Activated naive CD8-positive, alpha-beta T cell treated with anti-CD3 and anti-CD28 coated beads, Interleukin-2, amount 50 U/mL, for 16 hours (primary cell): ENCODE data around the gene LRRC4B.
A peak's percentile ranks its signal among the peaks of the same experiment; 100 is the strongest.

Source experiments
- DNase-seq: peaks from one replicate; pipeline ENCODE4 v3.0.0-alpha.2; 2020; ENCODE audit warnings: low read depth, low spot score

Gene LRRC4B

DNA sequence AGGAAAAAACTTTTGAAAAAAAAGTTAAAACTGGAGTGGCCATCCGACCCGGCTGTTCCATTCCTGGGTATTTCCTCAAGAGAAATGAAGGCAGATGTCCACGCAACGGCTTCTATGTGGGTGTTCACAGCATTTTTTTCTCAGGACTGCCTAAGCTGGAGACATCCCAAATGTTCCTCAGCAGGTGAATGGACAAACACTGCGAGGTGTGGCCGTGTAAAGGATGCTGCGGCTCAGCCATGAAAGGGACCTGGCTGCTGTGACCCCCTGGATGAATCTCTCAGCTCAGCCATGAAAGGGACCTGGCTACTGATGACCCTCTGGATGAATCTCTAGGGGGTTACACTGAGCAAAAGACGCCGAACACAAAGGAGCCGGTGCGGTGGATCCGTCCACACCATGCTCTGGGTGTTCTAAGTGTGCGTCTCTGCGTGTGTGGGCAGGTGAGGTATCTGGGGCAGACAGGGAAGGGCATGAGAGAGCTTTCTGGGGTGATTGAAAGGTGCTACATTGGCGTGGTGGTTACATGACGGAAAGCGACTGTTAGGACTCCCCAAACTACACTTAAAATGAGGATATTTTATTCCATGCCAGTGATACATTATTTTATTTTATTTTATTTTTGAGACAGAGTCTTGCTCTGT lies 47.3 kb downstream of the LRRC4B start:
- DNase-seq: no peak

DNA sequence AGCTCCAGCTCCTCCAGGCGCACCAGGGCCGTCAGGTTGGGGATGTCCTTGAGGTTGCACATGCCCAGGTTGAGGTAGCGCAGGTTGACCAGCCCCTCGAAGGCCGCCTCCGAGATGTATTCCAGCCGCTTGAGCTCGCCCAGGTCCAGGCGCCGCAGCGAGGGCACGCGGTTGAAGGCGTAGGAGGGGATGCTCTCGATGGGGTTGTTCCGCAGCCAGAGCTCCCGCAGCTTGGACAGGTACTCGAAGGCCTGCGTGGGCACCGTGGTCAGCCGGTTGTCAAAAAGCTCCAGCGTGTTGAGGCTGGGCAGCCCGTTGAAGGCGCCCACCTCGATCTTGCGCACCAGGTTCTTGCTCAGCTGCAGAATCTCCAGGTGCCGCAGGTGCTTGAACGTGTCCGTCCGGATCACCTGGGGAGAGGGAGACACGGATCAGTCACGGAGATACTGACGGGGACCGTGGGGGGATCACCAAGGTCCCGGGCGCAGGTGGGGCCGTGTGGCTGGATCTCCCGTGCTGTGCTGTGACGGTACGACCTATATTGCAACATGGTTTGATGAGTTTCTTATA lies 49.1 kb downstream of the LRRC4B start:
- no peak for DNase-seq

DNA sequence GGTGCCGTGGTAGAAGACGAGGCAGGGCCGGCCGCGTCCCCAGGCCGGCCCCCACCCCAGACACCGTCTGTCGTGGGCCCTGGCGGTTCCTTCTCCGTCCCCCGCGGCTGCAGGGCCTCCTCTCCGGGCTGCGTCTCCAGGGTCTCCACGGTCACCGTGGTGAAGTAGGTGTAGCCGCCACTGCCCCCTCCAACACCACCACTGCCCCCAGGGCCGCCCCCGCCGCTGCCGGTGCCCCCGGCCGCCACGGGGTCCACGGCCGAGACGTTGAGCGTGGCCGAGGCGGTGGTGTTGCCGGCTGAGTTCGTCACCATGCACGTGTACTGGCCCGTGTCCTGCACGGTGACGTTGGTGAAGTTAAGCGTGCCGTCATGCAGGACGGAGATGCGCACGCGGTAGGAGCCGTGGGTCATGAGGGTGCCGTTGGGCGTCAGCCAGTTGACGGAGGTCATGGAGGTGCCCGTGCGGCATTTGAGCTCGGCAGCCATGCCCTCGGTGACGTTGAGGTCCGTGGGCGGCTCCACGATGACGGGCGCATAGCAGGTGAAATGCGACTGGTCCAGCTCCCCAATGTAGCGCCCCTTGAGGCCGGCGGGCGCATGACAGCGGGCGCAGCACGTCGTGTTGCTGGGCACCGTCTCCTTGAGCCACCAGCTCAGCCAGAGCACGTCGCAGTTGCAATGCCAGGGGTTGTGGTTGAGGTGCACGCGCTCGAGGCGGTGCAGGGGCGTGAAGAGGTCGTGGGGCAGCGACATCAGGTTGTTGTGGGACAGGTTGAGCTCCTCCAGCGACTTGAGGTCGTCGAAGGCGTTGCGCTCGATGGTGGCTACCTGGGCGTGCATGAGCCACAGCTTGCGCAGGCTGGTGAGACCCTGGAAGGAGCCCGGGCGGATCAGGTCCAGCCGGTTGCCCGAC lies 49.9 kb downstream of the LRRC4B start:
- no peak for DNase-seq

DNA sequence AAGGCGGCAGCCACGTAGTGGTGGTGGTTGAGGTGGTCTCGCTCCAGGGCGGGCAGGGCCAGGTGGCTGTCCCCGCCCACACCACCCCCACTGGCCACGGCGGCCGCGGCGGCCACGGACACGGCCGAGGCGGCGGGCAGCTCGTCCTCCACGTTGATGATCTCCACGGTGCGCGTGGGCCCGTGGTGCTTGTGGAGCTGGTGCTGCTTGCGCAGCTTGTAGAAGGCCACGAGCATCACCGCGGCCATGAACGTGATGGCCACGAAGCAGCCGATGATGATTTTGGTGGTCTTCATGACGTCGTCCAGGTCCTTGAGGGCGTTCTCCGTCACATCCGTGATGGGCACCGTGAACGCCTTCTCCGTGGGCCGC lies 50.5 kb downstream of the LRRC4B start:
- DNase-seq: no peak

DNA sequence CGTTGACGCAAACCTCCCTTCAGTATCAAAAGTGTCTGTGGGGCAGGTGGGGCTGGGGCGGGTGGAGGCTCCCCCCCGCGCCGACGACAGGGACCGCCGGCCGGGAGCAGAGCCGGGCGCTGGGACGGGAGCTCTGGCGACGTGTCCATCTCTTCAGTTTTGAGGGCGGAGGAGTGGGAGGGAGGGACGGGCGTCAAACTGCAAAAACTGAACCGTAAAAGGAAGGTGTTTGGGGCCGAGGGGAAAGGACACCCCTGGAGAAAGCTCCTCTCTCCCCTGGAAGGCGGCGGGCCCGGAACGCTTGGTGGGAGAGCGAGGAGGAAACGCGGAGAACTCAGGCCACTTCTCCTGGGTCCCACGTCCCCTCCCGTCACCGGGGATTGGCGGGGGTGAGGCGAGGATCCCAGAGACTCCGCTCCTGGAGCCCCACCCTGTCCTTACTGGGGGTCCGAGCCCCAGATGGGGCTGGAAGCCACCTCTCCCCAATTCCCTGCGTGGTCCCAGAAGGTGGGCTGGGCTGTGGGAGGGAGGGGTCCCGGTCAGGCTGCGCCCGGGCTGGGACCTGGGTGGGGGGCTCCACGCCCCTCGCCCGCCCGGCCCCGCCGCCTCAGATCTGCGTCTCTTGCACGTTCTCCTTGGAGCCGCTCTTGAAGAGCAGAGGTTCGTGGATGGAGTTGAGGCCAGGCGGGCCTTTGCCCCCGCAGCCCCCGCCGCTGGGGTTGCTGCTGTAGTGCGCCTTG lies 51.1 kb downstream of the LRRC4B start:
- no peak for DNase-seq

DNA sequence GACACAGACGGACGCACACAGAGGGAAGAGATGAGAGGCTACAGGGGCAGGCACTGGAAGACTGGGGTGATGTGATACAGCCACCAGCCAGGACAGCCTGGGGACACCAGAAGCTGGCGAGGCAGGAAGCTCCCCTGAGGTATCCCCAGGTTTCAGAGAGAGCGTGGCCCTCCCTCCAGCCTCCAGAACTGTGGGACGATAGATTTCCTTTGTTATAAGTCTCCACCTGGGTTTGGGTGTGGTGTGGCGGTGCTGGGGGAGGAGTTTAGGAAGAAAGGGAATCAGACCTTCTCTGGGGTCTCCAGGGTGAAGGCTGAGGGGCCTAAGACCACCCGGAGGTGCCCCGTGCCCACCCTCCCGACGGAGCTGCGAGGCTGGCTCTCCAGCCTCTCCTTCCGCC lies 51.8 kb downstream of the LRRC4B start:
- DNase-seq: no peak

DNA sequence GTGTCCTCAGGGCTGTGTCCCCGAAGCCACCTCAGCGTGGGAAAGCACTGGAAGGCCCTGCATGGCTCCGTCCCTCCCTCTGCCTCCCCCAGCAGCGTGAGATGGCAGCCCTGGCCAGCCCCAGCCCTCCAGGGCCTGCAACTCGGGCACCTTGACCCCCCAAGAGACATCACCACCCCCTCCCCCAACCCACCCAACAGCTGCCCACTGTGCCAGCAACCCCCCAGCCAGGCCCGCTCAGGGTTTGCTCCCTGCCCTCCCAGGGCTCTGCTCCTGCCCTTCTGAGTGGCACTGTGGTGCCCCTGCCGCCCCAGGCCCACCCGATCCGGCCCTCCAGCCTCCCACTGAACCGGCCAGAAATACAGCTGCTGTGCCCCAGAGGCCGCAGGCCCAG lies 53.1 kb downstream of the LRRC4B start:
- no peak for DNase-seq

DNA sequence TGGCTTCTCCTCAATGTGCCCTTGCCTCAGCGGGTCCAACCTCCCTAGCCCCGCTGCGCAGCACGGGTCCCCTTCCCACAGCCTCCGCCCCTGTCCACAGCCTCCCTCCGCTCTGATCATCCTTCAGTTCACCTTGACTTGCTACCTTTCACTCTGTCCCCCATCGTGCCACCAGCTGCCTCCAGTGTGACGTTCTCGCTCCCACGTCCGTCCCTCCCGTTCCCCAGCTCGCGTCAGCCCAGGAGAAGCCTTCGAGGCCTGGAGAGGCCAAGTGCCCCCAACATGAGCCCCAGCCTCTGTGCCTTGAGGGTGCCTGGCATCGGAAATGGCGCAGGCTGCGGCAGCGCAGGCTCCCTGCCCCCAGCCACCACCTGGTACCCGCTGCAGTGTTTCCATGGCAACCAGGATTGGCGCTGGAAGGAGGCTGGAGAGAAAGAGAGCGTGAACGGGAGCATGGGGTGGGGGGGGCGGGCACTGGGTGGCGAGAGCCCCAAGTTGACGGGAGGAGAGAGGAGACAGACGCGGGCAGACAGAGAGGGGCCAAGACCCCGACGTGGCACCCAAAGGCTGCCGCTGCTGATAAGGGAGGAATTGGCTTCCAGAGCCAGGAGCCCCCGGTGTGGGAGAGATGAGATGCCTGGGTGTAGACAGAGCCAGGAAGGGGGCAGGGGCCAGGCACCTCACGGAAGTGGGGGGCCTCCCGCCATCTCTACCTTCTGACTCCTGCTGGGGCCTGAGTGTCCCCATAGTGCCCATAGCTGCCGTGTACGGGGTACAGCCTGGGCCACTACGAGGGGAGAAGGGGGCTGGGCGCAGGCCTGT lies 53.7 kb downstream of the LRRC4B start:
- no peak for DNase-seq

DNA sequence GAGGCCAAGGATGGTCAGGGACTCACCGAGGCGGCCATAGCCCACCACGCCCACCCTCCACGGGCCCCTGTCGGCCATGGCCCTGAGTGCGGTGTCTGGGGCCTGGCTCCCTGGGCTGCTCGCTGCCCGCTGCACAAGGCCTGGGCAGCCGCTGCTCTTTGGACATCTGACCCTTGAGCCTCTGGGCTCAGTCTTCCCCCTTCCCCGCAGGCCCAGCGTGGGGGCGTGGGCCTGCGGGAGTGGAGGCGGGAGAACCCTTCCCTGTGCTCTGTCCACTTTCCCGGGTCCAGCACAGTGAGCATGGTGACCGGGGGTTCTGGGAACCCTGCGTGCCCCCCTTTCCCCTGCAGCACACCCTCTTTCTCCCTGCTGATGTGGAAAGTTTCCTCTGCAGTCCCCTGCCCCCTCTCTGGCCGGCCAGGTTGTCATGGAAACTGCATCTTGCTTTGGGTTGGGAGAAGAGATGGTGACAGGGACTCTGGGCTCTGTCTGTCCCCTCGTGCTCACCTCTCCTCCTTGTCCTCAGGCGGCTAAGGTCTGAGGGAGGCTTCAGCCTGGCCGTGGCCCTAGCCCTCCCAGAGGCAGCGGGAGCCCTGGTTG lies 54.4 kb downstream of the LRRC4B start, which contains the start of gene ASPDH:
TSS of gene ASPDH (minus strand) at position 168 of the 600 bp plus-strand sequence. CDS start at position 78, 90 bp downstream.
- DNase-seq: no peak

DNA sequence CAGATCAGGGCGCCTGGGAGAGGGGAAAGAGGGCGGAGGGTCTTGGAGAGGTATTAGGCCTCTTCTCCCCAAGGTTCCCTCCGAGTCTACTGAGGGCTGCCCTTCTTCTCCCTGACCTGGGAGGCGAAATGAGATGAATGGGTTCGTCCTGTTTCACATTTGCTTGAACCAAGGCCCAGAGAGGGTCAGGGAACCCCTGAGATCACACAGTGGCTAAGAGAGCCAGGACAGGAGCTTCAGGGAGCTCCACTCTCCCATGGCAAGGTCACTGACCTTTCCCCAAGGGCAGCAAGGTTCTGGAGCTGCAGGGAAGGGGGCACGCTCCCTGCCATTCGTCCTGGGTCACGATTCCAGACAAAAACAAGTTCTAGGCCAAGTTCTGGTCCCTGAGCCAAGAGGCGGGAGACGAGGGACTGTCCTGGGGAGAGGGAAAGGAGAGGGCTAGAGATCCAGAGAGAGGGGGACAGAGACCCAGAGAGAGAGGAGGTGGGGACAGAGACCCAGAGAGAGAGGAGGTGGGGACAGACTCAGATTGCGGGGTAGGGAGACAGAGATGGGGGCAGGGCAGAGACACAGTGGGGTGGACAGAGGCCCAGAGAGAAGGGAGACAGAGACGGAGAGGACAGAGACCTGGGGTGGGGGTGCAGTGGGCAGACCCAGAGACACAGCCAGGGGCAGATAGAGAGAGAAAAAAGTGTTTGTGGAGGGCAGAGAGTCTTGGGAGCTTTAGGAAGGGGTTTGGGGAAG lies 55.1 kb downstream of the LRRC4B start:
- no peak for DNase-seq

DNA sequence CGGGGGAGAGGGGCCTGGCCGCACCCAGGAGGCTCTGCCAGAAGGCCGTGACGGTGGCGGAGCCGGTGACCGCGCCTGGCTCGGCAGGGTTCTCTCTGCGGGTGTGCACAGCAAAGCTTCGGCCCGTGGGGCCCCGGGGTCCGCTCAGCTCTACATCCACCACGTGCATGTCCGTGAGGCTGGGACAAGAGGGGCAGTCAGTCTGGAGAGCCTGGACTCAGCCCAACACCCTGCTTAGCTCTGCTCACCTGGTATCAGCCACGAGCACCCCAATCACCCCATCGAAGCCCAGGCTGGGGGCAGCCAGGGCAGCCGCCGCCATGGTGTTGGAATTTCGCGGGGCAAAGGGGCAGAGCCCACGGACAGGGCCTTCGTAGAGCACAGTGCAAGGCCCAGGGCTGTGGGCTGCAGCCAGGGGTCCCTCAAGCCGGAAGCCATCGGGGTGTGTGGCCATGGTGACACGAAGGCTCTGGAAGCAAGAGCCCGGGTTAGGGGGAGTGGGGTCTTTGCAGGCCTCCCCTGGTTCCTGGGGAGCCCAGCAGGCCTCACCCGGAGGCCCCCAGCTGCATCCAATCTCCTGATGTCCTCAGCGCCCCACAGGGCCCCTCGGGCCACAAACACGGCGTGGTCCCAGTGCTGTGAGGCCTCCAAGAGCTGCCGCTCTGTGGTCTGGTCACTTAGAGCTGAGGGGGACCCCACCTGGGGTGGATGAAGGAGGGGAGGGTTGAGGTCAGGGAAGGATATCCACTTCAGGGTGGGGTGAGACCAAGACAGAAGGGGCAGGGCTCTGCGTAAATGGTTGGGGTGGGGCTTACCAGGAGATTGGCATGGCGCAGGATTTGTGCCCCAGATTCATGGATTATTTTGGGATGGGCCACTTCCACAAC lies 55.9 kb downstream of the LRRC4B start:
- DNase-seq: no peak

DNA sequence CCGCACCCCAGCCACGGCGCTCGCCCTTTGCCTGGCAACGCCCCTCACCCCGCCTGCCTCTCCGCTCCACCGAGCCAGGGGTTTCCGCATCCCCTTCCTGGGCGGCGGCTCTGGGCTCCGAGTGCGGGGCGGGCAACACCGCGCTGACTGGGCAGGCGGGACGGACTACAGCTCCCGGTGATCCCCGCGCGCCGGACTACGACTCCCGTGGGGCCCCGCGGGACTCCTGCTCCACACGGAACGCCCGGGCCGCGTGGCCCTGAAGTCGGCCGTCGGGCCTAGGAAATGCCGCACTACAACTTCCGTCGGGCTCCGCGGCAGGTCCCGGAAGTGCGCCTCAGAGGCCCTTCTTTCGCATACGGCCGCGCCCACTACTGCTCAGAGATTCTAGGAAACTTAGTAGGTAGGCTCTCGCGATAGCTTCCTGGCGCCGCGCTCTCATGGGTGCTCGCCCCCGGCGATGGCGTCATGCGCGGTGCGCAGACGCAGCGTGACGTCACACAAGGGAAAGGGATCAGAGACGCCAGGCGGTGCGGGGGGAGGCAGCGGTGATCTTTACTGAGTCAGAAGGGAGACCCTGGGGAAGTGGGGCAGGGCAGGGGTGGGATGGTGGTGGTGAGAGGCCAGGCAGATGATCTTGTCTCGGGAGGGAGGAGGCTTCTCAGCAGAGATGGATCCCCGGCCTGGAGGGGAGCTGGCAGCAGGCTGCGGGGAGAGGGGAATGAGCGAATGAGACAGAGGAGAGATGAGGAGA lies 57.0 kb downstream of the LRRC4B start, which contains the start of gene JOSD2:
TSS of gene JOSD2 (minus strand) at position 123 of the 754 bp plus-strand sequence. CDS start 760 bp downstream, outside the sequence.
- DNase-seq: peak; percentile 96

DNA sequence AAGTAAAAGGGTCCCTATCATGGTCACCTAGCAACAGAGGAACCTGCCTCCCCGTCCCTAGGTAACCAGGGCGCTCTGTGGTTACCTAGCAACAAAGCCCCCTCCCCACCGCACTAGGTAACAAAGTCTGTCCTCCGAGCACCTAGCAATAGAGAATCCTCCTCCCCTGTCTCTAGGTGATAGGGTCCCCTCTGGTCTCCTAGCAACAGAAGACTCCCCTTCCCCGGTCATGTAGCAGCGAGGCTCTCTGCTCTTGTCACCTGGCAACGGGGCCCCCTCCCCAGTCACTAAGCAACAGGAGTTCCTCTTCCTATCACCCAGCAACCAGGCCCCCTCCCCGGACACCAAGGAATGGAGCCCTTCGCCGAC lies 57.6 kb downstream of the LRRC4B start:
- DNase-seq: no peak

DNA sequence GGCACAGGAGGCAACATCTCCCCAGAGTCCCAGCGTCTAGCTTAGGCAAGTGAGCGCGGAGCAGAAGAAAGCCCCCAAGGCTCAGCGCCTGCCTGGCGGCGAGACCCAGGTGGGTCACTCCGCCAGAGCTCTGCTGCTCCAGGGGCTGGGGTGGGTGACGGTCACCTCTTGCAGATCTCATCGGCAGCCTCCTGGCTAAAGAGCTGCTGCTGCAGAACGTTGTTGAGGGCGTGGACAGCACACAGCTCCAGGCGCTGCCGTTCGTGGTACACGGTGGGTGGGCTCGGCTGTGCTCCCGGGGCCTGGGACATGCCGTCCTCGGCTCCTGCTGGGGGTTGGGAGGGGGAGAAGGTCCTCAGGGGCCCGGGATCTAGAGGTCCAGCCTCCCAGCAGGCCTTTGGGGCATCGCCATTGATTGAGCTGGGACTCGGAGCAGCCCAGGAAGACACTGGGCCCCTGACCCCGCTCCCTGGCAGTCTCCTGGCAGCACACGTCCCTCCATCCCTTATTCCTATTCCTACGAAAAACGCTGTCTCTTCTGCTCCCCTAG lies 58.0 kb downstream of the LRRC4B start:
- DNase-seq: no peak

DNA sequence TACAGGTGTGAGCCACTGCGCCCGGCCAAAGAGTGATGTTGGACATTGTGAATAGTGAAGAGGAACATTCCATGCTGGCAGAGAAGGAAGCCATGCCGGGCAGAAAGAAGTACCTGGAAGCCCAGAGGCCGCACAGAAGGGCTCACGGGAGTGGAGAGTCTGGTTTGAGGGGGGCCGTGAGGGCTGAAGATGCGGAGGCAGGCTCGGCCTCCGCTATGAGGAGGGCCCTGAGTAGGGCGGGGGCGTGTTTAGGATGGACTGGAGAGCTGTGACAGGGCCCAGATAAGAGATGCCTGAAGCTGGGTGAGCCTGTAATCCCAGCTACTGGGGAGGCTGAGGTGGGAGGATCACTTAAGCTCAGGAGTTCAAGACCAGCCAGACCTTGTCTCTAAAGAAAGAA lies 58.9 kb downstream of the LRRC4B start:
- no peak for DNase-seq

DNA sequence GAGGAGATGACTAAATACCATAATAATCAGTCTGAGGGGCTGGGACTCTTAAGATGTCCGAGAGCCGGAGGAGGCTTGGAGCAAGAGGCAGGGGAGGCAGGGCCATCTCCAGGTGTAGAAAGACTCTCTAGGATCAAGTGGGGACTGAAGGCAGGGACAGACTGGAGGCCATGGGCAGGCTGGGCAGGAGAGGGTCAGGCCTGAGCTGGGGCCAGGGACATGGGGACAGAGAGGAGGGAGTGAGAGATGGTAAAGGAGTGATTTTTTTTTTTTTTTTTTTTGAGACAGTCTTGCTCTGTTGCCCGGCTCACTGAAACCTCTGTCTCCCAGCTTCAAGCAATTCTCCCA lies 59.4 kb downstream of the LRRC4B start:
- DNase-seq: no peak

DNA sequence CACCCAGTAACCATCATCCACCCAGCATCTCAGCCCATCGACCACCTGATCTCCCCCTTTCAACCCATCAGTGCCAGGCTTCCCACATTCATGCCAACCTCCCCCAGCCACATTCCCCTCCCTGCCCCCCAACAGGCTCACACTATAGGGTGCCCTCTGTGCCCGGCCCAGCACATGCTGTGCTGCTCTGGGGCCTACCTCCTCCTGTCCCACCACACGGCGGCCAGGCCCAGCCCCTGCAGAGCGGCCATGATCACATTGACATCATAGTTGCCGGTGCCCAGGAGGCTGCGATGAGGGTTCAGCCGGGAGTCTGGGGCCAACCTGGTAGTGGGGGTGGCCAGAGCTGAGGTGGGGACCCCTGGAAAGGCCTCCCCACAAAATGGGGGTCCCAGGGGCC lies 60.9 kb downstream of the LRRC4B start:
- no peak for DNase-seq

DNA sequence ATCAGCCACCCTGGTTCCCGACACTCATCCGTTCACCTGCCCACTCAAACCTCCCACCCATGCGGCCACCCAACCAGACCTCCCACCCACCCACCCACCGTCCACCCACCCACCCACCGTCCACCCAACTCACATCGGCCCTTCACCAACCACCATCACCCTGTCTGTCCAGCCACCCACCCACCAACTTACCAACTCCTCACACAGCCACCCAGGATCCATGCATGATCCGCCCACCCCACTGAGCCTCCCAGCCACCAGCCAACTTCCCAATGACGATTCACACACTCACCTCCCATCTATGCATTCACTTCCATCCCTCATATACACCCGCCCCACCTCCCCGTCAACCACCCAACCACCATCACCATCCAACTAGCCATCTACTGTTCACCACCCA lies 61.5 kb downstream of the LRRC4B start:
- DNase-seq: no peak
